ENCODE data around the gene HMCN2. TPM values are rescaled to one million over a fixed set of nuclear protein-coding genes. Genes with fewer than 3 reads are reported as not detected.

Gene HMCN2
- total RNA-seq, 4 donors from 2014 or later = 9.6 to 21.1 (median 15.5) TPM

- H3K9me3 ChIP-seq = peaks cover 0 to 14% (median 2%) of the 10 kb centered on the region in 3 donors
- peaks cover 0 to 85% of the 10 kb centered on the region in 2 donors for H3K36me3 ChIP-seq
- WGBS, 2 donors (ENCODE audit: low coverage in 1 of 2) = 50 to 64% methylated on average over 2 to 3 of the region's 3 CpGs
- H3K27ac ChIP-seq = peak overlapping the region in 1 of 4 donors; percentile 48
- TF ChIP-seq CTCF (IDR thresholded peaks at IDR 0.05) (no peak), POLR2AphosphoS5 (IDR thresholded peaks at IDR 0.05) (no peak), EP300 (IDR thresholded peaks at IDR 0.05) (no peak), POLR2A (IDR thresholded peaks at IDR 0.05) (no peak)
- no peaks in the 10 kb centered on the region for H3K27me3 ChIP-seq
- no peak for ATAC-seq
- peaks cover 0 to 1% (median 0%) of the 10 kb centered on the region in 3 donors for H3K4me1 ChIP-seq
- no peak overlapping the region for H3K4me3 ChIP-seq
Measured at GRCh38 chr9:130229759-130230158, 35.8 kb upstream of the HMCN2 start.

- TF ChIP-seq POLR2AphosphoS5 (IDR thresholded peaks at IDR 0.05) = no peak
- TF ChIP-seq POLR2A (IDR thresholded peaks at IDR 0.05) = no peak
- Histone ChIP-seq H3K27ac (peak overlapping the region in 2 of 4 donors; percentile 30 to 48), H3K9me3 (peaks cover 0 to 14% (median 2%) of the 10 kb centered on the region in 3 donors), H3K27me3 (no peaks in the 10 kb centered on the region), H3K36me3 (peaks cover 0 to 79% of the 10 kb centered on the region in 2 donors), H3K4me1 (peaks cover 0 to 10% (median 3%) of the 10 kb centered on the region in 3 donors), H3K4me3 (no peak overlapping the region)
- WGBS, 2 donors (ENCODE audit: low coverage in 1 of 2) = 0 to 26% methylated on average over 1 of the region's 1 CpG
- ATAC-seq = no peak
Measured at GRCh38 chr9:130230631-130231030, 34.9 kb upstream of the HMCN2 start.

- H3K4me1 ChIP-seq = peaks cover 0 to 33% (median 10%) of the 10 kb centered on the region in 3 donors
- no peak for ATAC-seq
- no peaks in the 10 kb centered on the region for H3K27me3 ChIP-seq
- H3K9me3 ChIP-seq = peaks cover 0 to 3% (median 0%) of the 10 kb centered on the region in 3 donors
- peaks cover 0 to 55% of the 10 kb centered on the region in 2 donors for H3K36me3 ChIP-seq
- no peak overlapping the region for H3K4me3 ChIP-seq
- peak overlapping the region in 2 of 4 donors; percentile 84 to 87 for H3K27ac ChIP-seq
- WGBS, 2 donors (ENCODE audit: low coverage in 1 of 2) = 54 to 70% methylated on average over 18 to 20 of the region's 27 CpGs
- TF ChIP-seq POLR2A (IDR thresholded peaks at IDR 0.05) (no peak), POLR2AphosphoS5 (IDR thresholded peaks at IDR 0.05) (no peak), EP300 (IDR thresholded peaks at IDR 0.05) (no peak)
Measured at GRCh38 chr9:130232899-130233586, 32.5 kb upstream of the HMCN2 start.

GRCh38 chr9:130233587-130233945 lies 32.0 kb upstream of the HMCN2 start:
- no peaks in the 10 kb centered on the region for H3K27me3 ChIP-seq
- peaks cover 0 to 33% (median 10%) of the 10 kb centered on the region in 3 donors for H3K4me1 ChIP-seq
- H3K9me3 ChIP-seq = no peaks in the 10 kb centered on the region
- TF ChIP-seq POLR2A (IDR thresholded peaks at IDR 0.05) (no peak), CTCF (IDR thresholded peaks at IDR 0.05) (no peak), POLR2AphosphoS5 (IDR thresholded peaks at IDR 0.05) (no peak), EP300 (IDR thresholded peaks at IDR 0.05) (no peak)
- WGBS, 2 donors (ENCODE audit: low coverage in 1 of 2) = 86% methylated on average over 8 of the region's 8 CpGs; no CpG with 5 or more reads in 1 of the 2 donors
- ATAC-seq = no peak
- H3K27ac ChIP-seq = peak overlapping the region in 3 of 4 donors; percentile 82 to 87 (median 84)
- peaks cover 0 to 50% of the 10 kb centered on the region in 2 donors for H3K36me3 ChIP-seq
- H3K4me3 ChIP-seq = no peak overlapping the region

- H3K4me3 ChIP-seq = no peak overlapping the region
- ATAC-seq = no peak
- 67% methylated on average over 2 of the region's 26 CpGs; no CpG with 5 or more reads in 1 of the 2 donors for WGBS, 2 donors (ENCODE audit: low coverage in 1 of 2)
- H3K36me3 ChIP-seq = peaks cover 0 to 39% of the 10 kb centered on the region in 2 donors
- peak; percentile 20 for TF ChIP-seq POLR2AphosphoS5 (IDR thresholded peaks at IDR 0.05)
- TF ChIP-seq POLR2A (IDR thresholded peaks at IDR 0.05) = no peak
- no peak for TF ChIP-seq EP300 (IDR thresholded peaks at IDR 0.05)
- H3K27ac ChIP-seq = peak overlapping the region in 3 of 4 donors; percentile 82 to 87 (median 84)
- peaks cover 0 to 33% (median 10%) of the 10 kb centered on the region in 3 donors for H3K4me1 ChIP-seq
- no peaks in the 10 kb centered on the region for H3K9me3 ChIP-seq
- no peaks in the 10 kb centered on the region for H3K27me3 ChIP-seq
Measured at GRCh38 chr9:130234340-130235260, 31.0 kb upstream of the HMCN2 start.
